MM.1S (cell line): ENCODE results near the gene TPT1.
"Not testable (repeated sequence)": the region's sequence is repeated elsewhere in the genome, so short reads cannot be mapped to it uniquely, and the experiment has no call there.

ENCODE experiments used
- DNase-seq: peaks from one replicate; pipeline ENCODE4 v3.0.0-alpha.2; 2015
- H2AFZ ChIP-seq: fragments of 300-600 bp; sonication (generic); 2 replicates; pipeline ENCODE4 v1.6.0; 2016; ENCODE audit warnings: antibody characterized with exemption, low read length
- H3F3A ChIP-seq: fragments of 300-600 bp; sonication (generic); 2 replicates; pipeline ENCODE4 v1.6.1; 2016; ENCODE audit warnings: mild to moderate bottlenecking, antibody characterized with exemption, low read length, moderate library complexity, mixed read lengths; ENCODE audit not compliant: insufficient read depth
- H3K27ac ChIP-seq: fragments of 300-600 bp; sonication (generic); 2 replicates; pipeline ENCODE4 v1.5.1; 2016; ENCODE audit warnings: mild to moderate bottlenecking, low read length
- H3K27me3 ChIP-seq: fragments of 300-600 bp; sonication (generic); replicated peaks from 2 replicates; pipeline ENCODE4 v1.6.0; 2016; ENCODE audit warnings: low read length; ENCODE audit not compliant: insufficient read depth
- H3K36me3 ChIP-seq: fragments of 300-600 bp; sonication (generic); replicated peaks from 2 replicates; pipeline ENCODE4 v1.6.1; 2016; ENCODE audit warnings: mild to moderate bottlenecking, low read length, mixed read lengths; ENCODE audit not compliant: insufficient read depth
- H3K4me1 ChIP-seq: fragments of 300-600 bp; sonication (generic); 2 replicates; pipeline ENCODE4 v1.6.1; 2016; ENCODE audit warnings: low read length, mixed read lengths
- H3K4me2 ChIP-seq: fragments of 300-600 bp; sonication (generic); 2 replicates; pipeline ENCODE4 v1.6.0; 2016; ENCODE audit warnings: low read depth, low read length
- H3K4me3 ChIP-seq: fragments of 300-600 bp; sonication (generic); 2 replicates; pipeline ENCODE4 v1.5.1; 2016; ENCODE audit warnings: low read length, mixed read lengths
- H3K79me2 ChIP-seq: fragments of 300-600 bp; sonication (generic); 2 replicates; pipeline ENCODE4 v1.6.1; 2016; ENCODE audit warnings: mixed run types, low read length, mixed read lengths
- H3K9ac ChIP-seq: fragments of 300-600 bp; sonication (generic); 2 replicates; pipeline ENCODE4 v1.6.1; 2016; ENCODE audit warnings: low read length, mixed read lengths
- H3K9me2 ChIP-seq: fragments of 300-600 bp; sonication (generic); replicated peaks from 2 replicates; pipeline ENCODE4 v1.6.1; 2016; ENCODE audit warnings: mild to moderate bottlenecking, low read length, mixed read lengths; ENCODE audit not compliant: insufficient read depth
- H3K9me3 ChIP-seq: fragments of 300-600 bp; sonication (generic); replicated peaks from 2 replicates; pipeline ENCODE4 v1.6.1; 2016; ENCODE audit warnings: mild to moderate bottlenecking, low read length, mixed read lengths; ENCODE audit not compliant: insufficient read depth
- H4K20me1 ChIP-seq: fragments of 300-600 bp; sonication (generic); 2 replicates; pipeline ENCODE4 v1.6.1; 2016; ENCODE audit warnings: mild to moderate bottlenecking, low read length, moderate library complexity, mixed read lengths; ENCODE audit not compliant: insufficient read depth
- EZH2 ChIP-seq: fragments of 300-600 bp; sonication (generic); optimal IDR thresholded peaks from 2 replicates; pipeline ENCODE3; 2017; ENCODE audit warnings: low read depth, mild to moderate bottlenecking, antibody characterized with exemption, low read length, mixed read lengths
- EZH2phosphoT487 ChIP-seq: fragments of 300-600 bp; sonication (generic); IDR thresholded peaks from 2 replicates; pipeline ENCODE4 v1.6.1; 2018; ENCODE audit warnings: antibody characterized with exemption, low read length
- TF ChIP-seq, protein P1 (sequence below): fragments of 300-600 bp; sonication (generic); IDR thresholded peaks from 2 replicates; pipeline ENCODE4 v1.5.1; 2016; ENCODE audit warnings: antibody characterized with exemption, low read length, mixed read lengths

The TPT1 gene

DNA sequence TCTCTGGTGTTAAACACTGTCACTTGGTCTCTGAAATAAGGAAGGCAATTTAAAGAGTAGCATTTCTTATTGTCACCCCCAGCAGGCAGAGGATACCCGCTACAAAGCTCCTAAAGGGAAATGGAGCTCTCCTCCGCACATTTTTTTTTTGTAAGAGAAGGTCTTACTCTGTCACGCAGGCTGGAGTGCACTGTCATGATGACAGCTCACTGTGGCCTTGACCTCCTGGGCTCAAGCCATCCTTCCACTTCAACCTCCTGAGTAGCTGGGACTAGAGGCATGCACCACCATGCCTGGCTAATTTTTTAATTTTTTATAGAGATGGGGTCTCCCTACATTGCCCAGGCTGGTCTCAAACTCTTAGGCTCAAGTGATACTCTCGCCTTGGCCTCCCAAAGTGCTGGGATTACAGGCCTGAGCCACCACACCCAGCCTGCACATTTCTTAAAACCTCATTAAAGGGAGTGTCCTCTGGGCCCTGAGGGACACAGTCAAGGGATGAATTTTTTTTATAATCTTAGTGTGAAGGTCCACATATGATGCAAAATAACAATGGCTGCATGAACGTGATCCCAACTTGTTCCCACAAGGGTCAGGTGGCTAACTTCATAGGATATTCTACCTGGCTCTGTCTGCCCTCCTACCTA lies 45.0 kb upstream of the TPT1 start:
- no peak overlapping the region for H2AFZ ChIP-seq
- H3K9me2 ChIP-seq, result no peaks in the 10 kb centered on the region

DNA sequence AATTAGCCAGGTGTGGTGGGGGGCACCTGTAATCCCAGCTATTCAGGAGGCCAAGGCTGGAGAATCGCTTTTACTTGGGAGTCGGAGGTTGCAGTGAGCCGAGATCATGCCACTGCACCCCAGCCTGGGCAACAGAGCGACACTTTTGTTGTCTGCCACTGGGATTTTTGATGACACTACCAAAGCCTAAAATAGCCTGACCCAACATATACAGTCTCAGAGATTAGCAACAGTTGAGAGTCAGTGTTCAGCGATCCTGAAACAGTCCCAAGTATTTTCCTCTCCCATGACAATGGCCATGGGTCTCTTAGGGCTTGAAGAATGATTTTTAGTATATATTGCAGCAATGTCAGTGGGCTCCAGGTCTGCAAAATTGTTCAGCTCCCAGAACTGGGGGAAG lies 44.3 kb upstream of the TPT1 start:
- no peak overlapping the region for H3K4me2 ChIP-seq
- H2AFZ ChIP-seq, result no peak overlapping the region
- no peak for DNase-seq
- TF ChIP-seq, protein P1, sequence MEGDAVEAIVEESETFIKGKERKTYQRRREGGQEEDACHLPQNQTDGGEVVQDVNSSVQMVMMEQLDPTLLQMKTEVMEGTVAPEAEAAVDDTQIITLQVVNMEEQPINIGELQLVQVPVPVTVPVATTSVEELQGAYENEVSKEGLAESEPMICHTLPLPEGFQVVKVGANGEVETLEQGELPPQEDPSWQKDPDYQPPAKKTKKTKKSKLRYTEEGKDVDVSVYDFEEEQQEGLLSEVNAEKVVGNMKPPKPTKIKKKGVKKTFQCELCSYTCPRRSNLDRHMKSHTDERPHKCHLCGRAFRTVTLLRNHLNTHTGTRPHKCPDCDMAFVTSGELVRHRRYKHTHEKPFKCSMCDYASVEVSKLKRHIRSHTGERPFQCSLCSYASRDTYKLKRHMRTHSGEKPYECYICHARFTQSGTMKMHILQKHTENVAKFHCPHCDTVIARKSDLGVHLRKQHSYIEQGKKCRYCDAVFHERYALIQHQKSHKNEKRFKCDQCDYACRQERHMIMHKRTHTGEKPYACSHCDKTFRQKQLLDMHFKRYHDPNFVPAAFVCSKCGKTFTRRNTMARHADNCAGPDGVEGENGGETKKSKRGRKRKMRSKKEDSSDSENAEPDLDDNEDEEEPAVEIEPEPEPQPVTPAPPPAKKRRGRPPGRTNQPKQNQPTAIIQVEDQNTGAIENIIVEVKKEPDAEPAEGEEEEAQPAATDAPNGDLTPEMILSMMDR, result no peak
- TF ChIP-seq EZH2 (no peak), EZH2phosphoT487 (no peak)
- H3K9ac ChIP-seq, result no peak overlapping the region
- H3F3A ChIP-seq, result no peaks in the 10 kb centered on the region
- no peaks in the 10 kb centered on the region for H3K4me1 ChIP-seq
- no peak overlapping the region for H3K4me3 ChIP-seq
- no peaks in the 10 kb centered on the region for H4K20me1 ChIP-seq
- no peaks in the 10 kb centered on the region for H3K9me3 ChIP-seq
- no peaks in the 10 kb centered on the region for H3K36me3 ChIP-seq
- no peaks in the 10 kb centered on the region for H3K79me2 ChIP-seq
- H3K27ac ChIP-seq, result no peak overlapping the region
- no peaks in the 10 kb centered on the region for H3K27me3 ChIP-seq
- no peaks in the 10 kb centered on the region for H3K9me2 ChIP-seq

More for the DNA sequence above, 45.0 kb upstream of the TPT1 start:
- Histone ChIP-seq H3K9me3 (no peaks in the 10 kb centered on the region), H3K27ac (no peak overlapping the region), H3K79me2 (no peaks in the 10 kb centered on the region), H3K4me2 (no peak overlapping the region), H3K9ac (no peak overlapping the region), H3K4me1 (no peaks in the 10 kb centered on the region), H3K36me3 (no peaks in the 10 kb centered on the region), H3K4me3 (no peak overlapping the region), H3F3A (no peaks in the 10 kb centered on the region), H4K20me1 (no peaks in the 10 kb centered on the region), H3K27me3 (no peaks in the 10 kb centered on the region)
- DNase-seq, result no peak
- no peak for TF ChIP-seq EZH2phosphoT487
- TF ChIP-seq, protein P1, result no peak

DNA sequence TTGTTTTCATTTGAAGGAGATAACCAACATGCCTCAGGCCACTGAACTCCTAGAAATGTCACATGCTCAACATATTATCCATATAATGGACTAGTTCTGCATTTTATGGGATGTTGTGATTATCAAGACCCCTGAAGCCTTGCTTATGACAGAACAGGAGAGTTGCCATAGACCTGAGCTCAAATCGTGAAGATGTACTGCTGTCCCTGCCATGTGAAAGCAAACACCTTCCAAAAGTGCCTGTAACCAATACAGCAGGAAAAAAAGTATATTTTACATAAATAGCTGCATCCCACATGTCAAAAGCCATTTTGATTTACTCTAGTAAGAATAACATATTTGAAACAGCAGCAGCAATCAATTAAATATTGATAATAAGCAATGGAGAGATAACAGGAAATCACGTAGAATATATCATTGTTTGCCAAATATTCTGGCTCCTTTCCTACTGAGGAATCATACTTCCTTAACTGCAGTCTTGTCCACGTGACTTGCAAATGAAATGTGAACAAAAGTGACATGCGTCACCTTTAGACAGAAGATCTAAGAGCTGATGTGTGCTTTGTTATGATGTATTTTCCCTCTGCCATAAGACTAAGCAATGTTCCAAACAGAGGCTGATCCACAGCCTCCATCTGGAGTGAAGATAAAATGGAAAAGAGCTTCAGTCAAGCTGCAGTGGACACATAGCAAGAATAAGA lies 43.6 kb upstream of the TPT1 start:
- no peak overlapping the region for H3K4me2 ChIP-seq
- no peak overlapping the region for H3K9ac ChIP-seq
- H3K4me1 ChIP-seq, result no peaks in the 10 kb centered on the region
- no peaks in the 10 kb centered on the region for H3K36me3 ChIP-seq
- no peak overlapping the region for H3K27ac ChIP-seq
- no peaks in the 10 kb centered on the region for H3K9me2 ChIP-seq
- DNase-seq, result no peak
- no peaks in the 10 kb centered on the region for H3F3A ChIP-seq
- H3K4me3 ChIP-seq, result no peak overlapping the region
- no peaks in the 10 kb centered on the region for H3K9me3 ChIP-seq
- H2AFZ ChIP-seq, result no peak overlapping the region
- TF ChIP-seq EZH2, result no peak
- no peak for TF ChIP-seq EZH2phosphoT487
- TF ChIP-seq, protein P1, result no peak
- no peaks in the 10 kb centered on the region for H3K27me3 ChIP-seq
- no peaks in the 10 kb centered on the region for H4K20me1 ChIP-seq
- no peaks in the 10 kb centered on the region for H3K79me2 ChIP-seq

DNA sequence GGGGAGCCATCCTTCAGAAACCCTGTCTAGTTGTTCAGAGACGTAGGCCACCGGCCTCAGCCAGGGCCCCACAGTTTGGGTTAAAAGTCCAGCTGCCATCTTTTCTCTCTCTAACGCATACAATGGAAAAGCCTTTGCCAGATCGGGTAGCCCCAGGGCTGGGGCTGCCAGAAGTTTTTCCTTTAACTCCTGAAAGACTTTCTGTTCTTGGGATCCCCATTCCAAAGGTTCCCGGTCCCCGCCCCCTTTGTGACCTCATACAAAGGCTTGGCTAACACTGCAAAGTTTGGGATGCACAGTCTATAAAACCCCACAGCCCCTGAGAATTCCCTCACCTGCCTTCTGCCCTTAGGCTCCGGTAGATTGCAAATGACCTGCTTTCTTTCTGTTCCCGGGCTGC lies 41.8 kb upstream of the TPT1 start:
- DNase-seq, H3K4me1 ChIP-seq, H3K4me2 ChIP-seq, H3K36me3 ChIP-seq, H3F3A ChIP-seq, H3K27me3 ChIP-seq, H3K4me3 ChIP-seq, H3K9ac ChIP-seq, H3K27ac ChIP-seq, H3K79me2 ChIP-seq, H2AFZ ChIP-seq, H3K9me2 ChIP-seq, H4K20me1 ChIP-seq, H3K9me3 ChIP-seq: not testable (repeated sequence)
